Hematopoietic multipotent progenitor cell treated with erythropoietin and hydrocortisone succinate and interleukin-3 and kit ligand, for 8 days (in vitro differentiated cells): Measurements from ENCODE around the gene NOXA1.
"Not testable (repeated sequence)": the region's sequence is repeated elsewhere in the genome, so short reads cannot be mapped to it uniquely, and the experiment has no call there.

Source experiments
- DNase-seq: peaks from one replicate; pipeline ENCODE4 v3.0.0-alpha.2; 2015

The NOXA1 gene, protein sequence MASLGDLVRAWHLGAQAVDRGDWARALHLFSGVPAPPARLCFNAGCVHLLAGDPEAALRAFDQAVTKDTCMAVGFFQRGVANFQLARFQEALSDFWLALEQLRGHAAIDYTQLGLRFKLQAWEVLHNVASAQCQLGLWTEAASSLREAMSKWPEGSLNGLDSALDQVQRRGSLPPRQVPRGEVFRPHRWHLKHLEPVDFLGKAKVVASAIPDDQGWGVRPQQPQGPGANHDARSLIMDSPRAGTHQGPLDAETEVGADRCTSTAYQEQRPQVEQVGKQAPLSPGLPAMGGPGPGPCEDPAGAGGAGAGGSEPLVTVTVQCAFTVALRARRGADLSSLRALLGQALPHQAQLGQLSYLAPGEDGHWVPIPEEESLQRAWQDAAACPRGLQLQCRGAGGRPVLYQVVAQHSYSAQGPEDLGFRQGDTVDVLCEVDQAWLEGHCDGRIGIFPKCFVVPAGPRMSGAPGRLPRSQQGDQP

DNA sequence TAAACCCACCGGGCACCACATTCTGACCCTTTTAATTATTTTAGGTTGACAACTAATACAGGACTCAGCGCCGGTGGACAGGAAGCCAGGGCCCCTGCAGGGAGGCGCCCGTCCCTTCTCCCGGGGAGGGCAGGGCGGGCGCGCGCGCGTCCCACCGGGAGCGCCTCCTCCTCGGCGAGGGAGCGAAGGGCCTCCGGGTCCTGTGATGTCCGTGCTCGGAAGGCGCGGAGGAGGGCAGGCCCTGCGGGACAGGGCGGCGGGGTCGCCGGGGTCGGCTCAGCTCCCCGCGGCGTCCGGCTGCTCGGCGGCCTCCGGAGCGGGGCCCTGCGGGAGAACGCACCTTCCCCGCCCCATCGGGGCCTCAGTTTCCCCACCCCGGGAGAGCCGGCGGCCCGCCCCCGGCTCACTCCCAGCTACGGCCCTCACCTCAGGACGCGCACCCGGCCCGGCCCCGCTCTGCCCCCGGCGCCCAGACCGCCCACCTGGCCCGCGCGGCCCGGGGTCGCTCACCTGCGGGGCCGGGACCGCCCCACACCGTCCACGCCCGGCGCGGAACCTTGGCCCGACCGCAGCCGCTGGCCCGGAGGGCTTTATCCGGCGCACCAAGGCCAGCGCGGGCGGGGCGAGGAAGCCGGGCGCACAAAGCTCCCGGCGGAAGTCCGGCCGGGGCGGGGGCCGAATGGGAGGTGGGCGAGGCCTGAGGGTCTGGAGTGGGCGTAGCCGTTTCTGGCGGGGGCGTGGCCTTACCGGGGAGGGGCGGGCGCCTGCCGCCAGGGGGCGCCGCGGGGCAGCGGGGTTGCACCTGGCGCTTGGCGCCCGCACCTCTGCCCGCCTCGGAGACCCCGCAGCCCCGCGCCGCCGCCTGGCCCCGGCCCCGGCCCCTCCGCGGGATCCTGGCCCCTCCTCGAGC lies at the start of gene NOXA1, which contains the start of gene EXD3:
Gene NOXA1 (plus strand): TSS at position 790 of the 910 bp plus-strand sequence. CDS start 137 bp downstream, outside the sequence.
Gene EXD3 (minus strand): TSS at position 559 of the 910 bp plus-strand sequence. CDS start 27,805 bp downstream, outside the sequence.
- peak; percentile 92 for DNase-seq

DNA sequence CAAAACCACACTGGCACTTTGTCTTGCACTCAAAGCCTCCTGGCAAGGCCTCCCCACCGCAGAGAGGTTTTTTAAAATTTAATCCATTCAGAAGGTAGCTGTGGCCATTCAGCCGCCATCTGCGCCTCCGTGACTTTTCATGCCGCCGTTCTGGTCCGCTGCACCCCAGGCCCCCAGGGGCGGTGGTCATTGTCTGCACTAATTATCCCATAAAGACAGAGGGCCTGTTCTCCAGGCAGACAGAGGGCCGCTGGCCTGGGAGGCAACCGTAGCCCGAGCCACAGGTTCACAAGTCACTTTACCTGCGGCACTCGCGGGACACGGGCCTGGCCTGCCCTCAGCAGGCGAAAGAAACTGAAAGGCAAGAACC lies 49.6 kb upstream of the NOXA1 start:
- DNase-seq: no peak

DNA sequence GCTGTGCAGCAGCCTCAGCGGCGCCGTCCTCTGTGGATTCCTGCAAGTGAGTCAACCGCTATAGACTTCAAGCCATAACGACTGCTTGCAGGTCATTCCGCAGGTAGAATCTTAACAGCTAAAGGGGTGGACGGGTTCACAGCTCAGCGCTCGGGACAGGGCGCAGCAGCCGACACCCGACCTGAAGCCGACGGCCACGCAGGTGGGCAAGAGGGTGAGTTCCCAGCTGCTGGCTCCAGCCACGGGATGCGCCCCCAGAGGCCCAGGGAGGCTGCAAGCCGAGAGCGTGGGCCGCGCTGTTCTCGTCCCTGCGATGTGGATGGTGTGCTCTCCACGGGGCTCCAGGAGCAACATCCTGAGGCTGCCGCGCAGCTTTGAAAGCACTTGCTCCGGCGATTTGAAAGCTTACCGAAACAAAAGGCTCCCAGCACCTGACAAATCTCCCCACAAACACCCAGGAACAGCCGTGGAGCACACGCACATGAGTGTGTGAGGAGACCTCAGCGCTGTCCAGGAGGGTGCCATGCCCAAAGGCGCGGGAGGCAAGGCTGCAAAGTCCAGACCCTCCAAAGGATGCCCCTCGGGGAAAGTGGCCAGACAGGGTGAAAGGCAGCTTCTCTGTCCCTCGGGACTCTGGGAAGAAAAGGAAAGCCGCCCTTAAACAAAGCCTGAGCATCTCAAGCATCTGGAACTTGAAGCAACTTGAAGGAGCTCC lies 48.9 kb upstream of the NOXA1 start:
- no peak for DNase-seq

DNA sequence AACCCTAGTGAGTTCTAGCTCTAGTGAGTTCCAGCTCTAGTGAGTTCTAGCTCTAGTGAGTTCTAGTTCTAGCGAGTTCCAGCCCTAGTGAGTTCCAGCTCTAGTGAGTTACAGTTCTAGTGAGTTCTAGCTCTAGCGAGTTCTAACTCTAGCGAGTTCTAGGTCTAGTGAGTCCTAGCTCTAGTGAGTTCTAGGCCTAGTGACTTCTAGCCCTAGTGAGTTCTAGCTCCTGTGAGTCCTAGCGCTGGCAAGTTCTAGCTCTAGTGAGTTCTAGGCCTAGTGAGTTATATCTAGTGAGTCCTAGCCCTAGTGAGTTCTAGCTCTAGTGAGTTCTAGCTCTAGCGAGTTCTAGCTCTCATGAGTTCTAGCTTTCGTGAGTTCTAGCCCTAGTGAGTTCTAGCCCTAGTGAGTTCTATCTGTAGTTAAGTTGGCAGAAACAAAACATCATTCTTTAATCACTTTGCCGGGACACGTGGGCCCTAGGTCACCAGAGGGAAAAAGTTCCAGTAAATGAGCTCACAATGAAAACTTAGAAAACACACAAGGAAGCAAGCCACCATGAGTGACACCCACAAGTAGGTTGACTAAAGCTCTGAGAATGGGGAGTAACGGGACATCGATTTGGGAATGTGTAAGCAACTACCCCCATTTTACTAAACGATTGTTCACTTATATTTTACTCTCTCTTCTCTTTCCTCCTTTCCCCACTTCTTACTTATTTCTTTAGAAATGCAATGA lies 47.7 kb upstream of the NOXA1 start:
- DNase-seq: no peak

DNA sequence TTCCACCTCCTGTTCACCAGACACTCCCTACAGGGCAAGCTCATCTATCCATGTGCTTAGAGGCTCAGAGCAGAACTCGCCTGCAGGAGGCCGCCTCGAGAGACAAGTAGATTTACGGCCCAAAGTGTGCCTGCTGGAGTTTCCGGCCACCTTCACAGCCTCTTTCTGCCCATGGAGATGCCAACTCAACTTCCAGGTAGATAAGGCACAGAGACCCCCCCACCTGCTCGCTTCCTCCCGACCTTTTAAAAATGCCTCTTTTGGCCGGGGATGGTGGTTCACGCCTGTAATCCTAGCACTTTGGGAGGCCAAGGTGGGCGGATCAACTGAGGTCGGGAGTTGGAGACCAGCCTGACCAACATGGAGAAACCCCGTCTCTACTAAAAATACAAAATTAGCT lies 46.8 kb upstream of the NOXA1 start:
- no peak for DNase-seq

DNA sequence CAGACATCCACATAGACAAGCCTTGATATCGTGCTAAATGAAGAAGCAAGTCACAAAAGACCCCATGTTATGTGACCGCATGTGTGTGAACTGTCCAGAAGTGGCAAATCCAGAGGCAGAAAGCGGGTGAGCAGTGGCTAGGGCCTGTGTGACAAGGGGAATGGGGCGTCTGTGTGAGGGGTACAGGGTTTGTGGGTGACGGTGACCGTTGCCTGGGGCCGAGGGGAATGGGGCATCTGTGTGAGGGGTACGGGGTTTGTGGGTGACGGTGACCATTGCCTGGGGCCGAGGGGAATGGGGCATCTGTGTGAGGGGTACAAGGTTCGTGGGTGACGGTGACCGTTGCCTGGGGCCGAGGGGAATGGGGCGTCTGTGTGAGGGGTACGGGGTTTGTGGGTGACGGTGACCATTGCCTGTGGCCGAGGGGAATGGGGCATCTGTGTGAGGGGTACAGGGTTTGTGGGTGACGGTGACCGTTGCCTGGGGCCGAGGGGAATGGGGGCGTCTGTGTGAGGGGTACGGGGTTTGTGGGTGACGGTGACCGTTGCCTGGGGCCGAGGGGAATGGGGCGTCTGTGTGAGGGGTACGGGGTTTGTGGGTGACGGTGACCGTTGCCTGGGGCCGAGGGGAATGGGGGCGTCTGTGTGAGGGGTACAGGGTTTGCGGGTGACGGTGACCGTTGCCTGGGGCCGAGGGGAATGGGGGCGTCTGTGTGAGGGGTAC lies 44.3 kb upstream of the NOXA1 start:
- not testable (repeated sequence) for DNase-seq

DNA sequence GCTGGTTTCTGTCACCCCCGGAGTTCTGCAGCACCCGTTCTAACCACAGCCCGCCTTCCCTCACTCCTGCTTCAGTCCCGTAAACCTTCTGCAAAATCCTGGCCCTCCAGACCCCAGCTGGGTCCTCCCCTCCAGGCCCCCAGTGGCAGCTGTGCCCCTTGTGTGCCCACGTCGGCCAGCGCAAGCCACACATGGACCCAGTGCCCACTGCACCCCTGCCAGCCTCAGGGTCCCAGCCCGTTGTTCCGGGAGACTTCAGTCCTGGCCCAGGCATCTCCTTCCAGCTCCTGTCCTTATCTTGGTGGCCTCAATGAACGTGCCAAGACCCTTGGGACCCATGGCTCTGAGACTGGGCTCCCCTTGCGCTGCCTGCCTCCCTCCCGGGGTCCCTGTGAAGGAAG lies 43.4 kb upstream of the NOXA1 start:
- DNase-seq: no peak

DNA sequence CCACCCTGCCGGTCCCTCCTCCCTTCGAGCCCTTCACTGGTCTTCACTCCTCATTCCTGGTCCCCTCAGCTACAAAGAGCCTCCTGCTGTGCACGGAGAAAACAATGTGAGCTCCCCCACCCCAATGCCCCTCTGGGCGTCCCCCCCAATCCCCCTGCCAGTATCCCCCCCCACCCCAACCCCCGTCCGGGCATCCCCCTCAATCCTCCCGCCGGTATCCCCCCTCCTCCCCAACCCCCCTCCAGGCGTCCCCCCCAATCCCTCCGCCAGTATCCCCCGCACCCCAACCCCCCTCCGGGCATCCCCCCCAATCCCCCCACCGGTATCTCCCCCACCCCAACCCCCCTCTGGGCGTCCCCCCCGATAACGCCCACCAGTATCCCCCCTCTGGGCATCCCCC lies 43.0 kb upstream of the NOXA1 start:
- DNase-seq: no peak

DNA sequence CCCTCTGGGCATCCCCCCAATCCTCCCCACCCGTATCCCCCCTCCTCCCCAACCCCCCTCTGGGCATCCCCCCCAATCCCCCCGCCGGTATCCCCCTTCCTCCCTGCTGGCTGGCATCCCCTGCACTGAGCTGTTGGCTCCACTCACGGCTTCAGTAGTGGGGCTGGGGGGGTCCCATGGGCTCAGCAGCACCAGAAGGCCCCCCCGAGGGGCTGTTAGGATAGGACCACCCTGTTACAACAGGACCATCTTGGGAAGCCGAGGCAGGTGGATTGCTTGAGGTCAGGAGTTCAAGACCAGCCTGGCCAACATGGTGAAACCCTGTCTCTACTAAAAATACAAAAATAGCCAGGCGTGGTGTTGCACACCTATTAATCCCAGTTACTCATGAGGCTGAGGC lies 42.6 kb upstream of the NOXA1 start:
- DNase-seq: no peak

DNA sequence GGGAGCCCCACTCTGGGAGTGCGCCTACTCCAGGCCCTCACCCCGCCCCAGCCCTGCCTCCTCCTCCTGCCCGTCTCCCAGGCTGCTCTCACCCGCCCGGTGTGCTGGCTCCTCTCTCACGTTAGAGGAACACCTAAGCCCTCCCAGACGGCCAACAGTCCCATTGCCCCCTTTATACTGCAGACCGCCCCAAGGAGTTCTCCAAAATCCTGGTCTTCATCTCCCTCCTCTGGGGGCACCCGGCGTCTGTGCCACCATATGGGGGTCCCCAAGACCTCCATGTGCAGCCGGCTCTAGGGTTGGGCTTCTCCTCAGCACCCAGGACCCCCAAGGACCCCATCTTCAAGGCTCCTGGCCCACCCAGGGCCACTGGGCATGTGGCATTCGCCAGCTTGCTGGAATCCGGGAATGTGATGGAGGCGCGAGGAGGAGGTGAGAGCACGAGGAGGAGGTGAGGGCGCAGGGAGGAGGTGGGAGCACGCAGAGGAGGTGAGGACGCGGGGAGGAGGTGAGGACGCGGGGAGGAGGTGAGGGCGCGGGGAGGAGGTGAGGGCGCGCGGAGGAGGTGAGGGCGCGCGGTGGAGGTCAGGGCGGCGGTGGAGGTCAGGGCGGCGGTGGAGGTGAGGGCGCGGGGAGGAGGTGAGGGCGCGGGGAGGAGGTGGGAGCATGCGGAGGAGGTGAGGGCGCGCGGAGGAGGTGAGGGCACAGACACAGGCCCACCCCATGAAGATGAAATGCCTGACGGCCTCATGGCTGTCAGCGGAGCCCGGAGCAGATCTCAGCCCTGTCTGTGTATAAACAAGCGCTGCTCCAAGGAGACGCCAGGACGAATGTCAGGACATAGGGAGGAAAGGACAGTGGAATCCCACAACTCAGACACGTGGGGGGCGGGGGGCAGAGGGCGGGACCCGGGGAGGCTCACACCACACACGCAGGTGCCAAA lies 41.4 kb upstream of the NOXA1 start:
- no peak for DNase-seq

DNA sequence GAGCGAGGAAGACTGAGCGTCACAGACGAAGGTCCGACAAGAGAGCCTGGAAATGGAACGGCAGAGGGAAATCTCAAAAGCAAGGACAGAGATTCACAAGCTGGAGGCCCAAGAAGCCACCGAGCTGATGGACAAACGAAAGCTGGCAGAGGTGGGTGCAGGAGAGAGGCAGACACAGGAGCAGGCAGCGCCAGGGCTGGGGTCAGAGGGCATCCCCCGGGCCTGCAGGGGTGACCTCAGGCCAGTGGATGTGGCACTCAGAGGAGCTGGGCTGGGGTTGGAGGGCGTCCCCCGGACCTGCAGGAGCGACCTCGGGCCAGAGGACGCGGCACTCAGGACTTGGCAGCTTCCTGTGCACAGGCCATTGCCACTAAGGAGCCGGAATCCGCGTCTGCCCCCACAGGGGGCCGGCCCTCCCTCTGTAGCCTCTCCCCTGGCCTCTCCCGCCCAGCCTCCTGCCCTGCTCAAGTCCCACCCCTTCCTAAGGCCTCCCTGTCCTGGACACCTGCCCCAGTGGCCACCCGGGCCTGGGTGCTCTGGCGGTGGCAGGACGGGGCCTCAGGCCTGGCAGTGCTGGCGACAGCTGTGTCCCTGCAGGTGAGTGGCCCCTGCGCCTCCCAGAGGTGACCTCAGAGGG lies 40.6 kb upstream of the NOXA1 start:
- no peak for DNase-seq

DNA sequence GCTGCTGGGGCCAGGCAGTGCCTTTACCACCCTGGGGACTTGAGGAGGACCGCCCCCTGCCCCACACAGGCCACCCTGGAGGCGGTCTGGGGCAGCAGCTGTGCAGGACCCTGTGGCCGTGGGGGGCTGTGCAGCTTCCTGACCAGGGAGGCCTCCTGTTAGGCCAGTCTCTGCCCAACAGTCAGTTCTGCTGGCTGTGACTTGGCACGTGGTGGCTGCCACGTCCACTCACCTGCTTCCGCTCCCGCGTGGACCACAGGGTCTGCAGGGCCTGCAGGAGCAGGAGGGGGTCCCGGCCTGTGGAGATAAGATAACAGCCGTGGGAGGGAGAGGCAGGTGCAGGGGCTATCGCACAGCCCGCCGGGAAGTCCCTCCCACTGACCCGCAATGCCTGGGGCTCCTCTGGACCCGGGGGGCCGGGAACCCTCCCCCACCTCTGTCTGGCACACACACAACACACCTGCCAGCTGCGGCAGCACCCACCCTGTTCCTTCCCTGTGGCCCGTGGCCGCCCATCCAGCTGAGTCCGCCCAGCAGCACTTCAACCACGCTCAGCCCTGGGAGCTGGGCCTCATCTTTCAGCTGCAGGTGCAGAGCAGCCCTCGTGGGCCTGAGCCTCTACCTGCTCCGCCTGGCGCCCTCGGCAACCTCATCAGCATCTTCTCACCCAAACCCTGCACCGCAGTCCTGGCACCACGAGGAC lies 40.0 kb upstream of the NOXA1 start:
- peak; percentile 11 for DNase-seq

DNA sequence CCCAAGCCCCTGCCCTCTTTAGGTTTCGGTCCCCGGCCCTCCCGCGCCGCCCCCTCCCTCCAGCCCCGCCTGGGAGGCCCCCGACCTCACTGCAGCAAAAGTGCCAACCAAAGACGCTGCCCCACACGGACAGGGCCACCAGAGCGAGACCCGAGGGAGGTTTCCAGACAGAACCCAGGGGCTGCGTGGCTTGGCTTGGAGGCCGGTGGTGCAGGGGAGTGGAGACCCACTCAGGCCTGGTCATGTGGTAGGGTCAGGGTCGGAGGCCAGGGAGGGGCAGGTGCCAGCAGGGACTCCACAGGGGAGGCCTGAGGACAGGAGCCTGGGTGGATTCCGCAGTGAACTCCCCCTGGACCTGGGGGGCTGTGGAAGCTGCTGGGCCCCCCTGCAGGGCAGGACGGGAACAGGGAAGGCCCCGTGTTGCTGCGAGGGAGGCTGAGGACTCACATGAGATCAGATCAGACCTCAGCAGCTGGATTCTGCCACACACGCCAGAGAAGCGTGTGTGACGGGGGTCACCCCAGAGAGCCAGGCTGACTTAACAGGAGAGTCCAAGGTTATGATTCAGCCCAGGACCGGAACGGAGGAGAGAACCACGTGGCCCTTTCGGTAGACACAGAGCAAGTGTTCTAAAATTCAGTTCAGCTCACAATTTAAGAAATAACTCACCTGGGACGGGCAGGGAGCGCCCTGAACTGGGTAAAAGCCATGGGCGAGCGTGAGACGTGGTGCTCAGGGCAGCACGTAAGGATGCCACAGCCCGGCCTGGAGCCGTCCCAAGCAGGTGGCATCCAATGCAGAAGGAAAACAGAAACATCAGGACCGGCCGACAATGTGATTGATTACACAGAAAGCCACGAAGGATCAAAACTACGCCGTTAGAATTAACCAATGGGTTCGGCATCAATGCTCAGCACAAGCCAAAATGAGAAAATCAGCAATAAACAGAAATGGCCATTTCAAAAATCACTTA lies 39.1 kb upstream of the NOXA1 start:
- no peak for DNase-seq

DNA sequence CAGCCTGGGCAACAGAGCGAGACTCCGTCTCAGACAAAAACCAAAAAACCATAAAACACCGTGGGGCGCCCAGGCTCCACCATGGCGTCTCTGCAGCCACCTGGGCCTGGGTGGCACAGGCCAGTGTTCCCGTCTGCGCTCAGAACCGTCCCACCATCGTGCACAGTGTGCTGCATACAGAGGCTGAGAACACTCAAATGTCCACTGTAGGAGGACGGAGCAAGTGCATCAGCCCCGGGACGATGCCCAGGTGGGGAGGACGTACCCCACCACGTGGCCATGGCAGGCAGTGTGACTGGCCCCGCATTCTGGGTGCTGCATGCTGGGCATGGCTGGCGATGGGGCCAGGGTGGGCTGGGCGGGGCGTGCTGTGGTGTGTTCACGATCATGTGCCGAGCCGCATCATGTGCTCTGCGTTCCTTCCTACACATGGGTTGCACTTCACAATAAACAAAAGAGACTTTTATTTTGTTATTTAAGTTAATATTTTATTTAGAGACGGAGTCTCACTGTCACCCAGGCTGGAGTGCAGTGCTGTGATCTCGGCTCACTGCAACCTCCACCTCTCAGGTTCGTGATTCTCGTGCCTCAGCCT lies 38.0 kb upstream of the NOXA1 start:
- DNase-seq: no peak

DNA sequence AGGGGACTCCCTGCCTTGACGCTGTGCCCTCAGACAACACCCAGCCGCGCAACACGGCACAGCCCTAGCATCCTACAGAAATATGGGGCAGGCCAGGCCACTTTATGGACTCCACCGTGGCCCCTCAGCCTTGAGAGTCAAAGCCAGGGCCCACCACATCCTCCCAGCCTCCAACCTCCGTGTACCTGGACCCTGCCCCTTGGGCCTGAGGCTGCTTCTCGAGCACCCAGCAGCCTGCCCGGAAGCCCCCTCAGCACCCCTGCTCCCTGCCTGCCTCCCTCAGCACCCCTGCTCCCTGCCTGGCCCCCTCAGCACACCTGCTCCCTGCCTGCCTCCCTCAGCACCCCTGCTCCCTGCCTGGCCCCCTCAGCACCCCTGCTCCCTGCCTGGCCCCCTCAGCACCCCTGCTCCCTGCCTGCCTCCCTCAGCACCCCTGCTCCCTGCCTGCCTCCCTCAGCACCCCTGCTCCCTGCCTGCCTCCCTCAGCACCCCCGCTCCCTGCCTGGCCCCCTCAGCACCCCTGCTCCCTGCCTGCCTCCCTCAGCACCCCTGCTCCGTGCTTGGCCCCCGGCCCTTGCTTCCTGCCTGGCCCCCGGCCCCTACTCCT lies 36.6 kb upstream of the NOXA1 start:
- not testable (repeated sequence) for DNase-seq

DNA sequence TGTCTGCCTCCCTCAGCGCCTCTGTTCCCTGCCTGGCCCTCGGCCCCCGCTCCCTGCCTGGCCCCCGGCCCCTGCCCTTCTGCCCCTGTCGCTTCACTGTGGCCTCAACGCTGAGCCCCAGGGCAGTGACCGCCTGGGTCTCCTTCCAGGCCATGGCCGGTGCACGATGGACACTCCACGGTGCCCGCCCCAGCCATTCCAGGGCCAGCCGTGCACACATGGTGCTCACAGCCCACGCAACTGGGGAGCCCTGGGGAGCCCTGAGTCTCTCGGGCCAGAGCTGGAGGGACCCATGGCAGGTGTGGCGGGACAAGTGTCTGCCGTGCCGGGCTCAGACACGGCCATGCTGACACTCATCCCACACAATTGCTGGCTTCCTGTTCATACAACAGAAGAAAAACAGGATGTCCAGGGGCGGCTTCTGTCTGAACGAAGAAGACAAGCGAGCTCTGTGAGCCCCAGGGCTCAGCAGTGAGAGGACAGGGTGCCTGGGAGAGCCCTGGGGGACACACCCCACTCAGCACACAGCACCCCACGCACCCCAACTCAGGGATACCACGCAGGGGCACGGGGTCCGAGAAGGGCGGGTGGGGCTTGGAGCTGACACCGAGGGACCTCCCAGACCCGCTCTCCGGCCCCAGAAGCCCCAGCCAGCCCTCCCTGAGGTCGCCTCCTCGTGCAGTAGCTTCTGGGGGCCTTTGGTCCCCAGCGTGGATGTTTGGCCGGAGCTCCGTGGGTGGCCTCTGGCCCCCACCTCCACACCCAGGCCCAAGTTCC lies 35.9 kb upstream of the NOXA1 start:
- DNase-seq: no peak
